NCI-H2107 treated with DMSO at 0.1 percent for 48 hours (cell line): ENCODE measurements around the gene MZT1.
A peak's percentile ranks its signal among the peaks of the same experiment; 100 is the strongest.
"Not testable (repeated sequence)": the region's sequence is repeated elsewhere in the genome, so short reads cannot be mapped to it uniquely, and the experiment has no call there.

Experiments used
- DNase-seq: peaks from one replicate; lab custom pipeline; 2025; ENCODE audit not compliant: unreplicated experiment; lab: John Stamatoyannopoulos, UW

The MZT1 gene

GRCh38 chr13:72727417-72728289, at the start of gene MZT1, which contains the start of gene BORA:
TSS of gene MZT1 (minus strand) at chr13:72727629. CDS start at chr13:72727602, 27 bp downstream.
TSS of gene BORA (plus strand) at chr13:72727923. CDS start at chr13:72728941, 1,018 bp downstream.
- DNase-seq = peak; percentile 87

- no peak for DNase-seq
Measured at GRCh38 chr13:72774019-72774418, 46.6 kb upstream of the MZT1 start.

- DNase-seq = no peak
Measured at GRCh38 chr13:72763411-72763810, 36.0 kb upstream of the MZT1 start.

GRCh38 chr13:72760189-72760588, 32.8 kb upstream of the MZT1 start:
- no peak for DNase-seq

GRCh38 chr13:72757792-72758535, 30.5 kb upstream of the MZT1 start:
- DNase-seq = no peak

- DNase-seq = no peak
Measured at GRCh38 chr13:72754111-72754510, 26.7 kb upstream of the MZT1 start.

- DNase-seq = no peak
Measured at GRCh38 chr13:72751220-72751619, 23.8 kb upstream of the MZT1 start.

GRCh38 chr13:72745260-72745659, 17.8 kb upstream of the MZT1 start:
- no peak for DNase-seq

- DNase-seq = no peak
Measured at GRCh38 chr13:72740015-72740414, 12.6 kb upstream of the MZT1 start.

GRCh38 chr13:72737033-72737432, 9.6 kb upstream of the MZT1 start:
- DNase-seq = no peak

- DNase-seq = no peak
Measured at GRCh38 chr13:72728290-72728605, 819 bp upstream of the MZT1 start.

- no peak for DNase-seq
Measured at GRCh38 chr13:72726726-72727416, 558 bp downstream of the MZT1 start.

GRCh38 chr13:72726185-72726584, 1.2 kb downstream of the MZT1 start:
- not testable (repeated sequence) for DNase-seq

- DNase-seq = no peak
Measured at GRCh38 chr13:72716776-72717175, 10.7 kb downstream of the MZT1 start.

GRCh38 chr13:72700509-72700908, 26.9 kb downstream of the MZT1 start:
- DNase-seq = no peak

- DNase-seq = no peak
Measured at GRCh38 chr13:72698164-72698563, 29.3 kb downstream of the MZT1 start.

- DNase-seq = no peak
Measured at GRCh38 chr13:72696579-72696978, 30.9 kb downstream of the MZT1 start.

GRCh38 chr13:72694314-72694713, 33.1 kb downstream of the MZT1 start:
- no peak for DNase-seq

GRCh38 chr13:72693832-72694231, 33.6 kb downstream of the MZT1 start:
- DNase-seq = no peak

GRCh38 chr13:72692884-72693514, 34.4 kb downstream of the MZT1 start:
- DNase-seq = no peak

- DNase-seq = no peak
Measured at GRCh38 chr13:72689181-72689696, 38.2 kb downstream of the MZT1 start.
